H9 (cell line): ENCODE results near the gene SEMA4D. TPM values are rescaled to one million over a fixed set of nuclear protein-coding genes. Genes with fewer than 3 reads are reported as not detected.

Experiments used
- DNase-seq: peaks from one replicate; pipeline ENCODE4 v3.0.0-alpha.2; 2017
- H2AFZ ChIP-seq: one replicate; pipeline ENCODE4 v1.6.1; 2013; ENCODE audit warnings: mild to moderate bottlenecking, low read length, control low read depth, moderate library complexity
- H2AK5ac ChIP-seq: 2 replicates; pipeline ENCODE4 v1.6.1; 2013; ENCODE audit warnings: low read length, control low read depth, mixed read lengths; ENCODE audit not compliant: insufficient read length
- H2BK120ac ChIP-seq: one replicate; pipeline ENCODE4 v1.6.1; 2013; ENCODE audit warnings: low read depth, mild to moderate bottlenecking, low read length, control low read depth, inconsistent platforms; ENCODE audit not compliant: poor library complexity, severe bottlenecking
- H2BK12ac ChIP-seq: 2 replicates; pipeline ENCODE4 v1.6.1; 2013; ENCODE audit warnings: low read length, control low read depth, mixed read lengths, low read depth; ENCODE audit not compliant: insufficient read length
- H2BK15ac ChIP-seq: 2 replicates; pipeline ENCODE4 v1.6.1; 2013; ENCODE audit warnings: low read depth, low read length, control low read depth
- H2BK20ac ChIP-seq: one replicate; pipeline ENCODE4 v1.6.1; 2013; ENCODE audit warnings: low read depth, mild to moderate bottlenecking, low read length, control low read depth, inconsistent platforms; ENCODE audit not compliant: poor library complexity, severe bottlenecking
- H2BK5ac ChIP-seq: 2 replicates; pipeline ENCODE4 v1.6.1; 2013; ENCODE audit warnings: low read length, control low read depth, mixed read lengths; ENCODE audit not compliant: insufficient read length
- H3K14ac ChIP-seq: 2 replicates; pipeline ENCODE4 v1.6.1; 2013; ENCODE audit warnings: low read length, control low read depth; ENCODE audit not compliant: insufficient read depth
- H3K18ac ChIP-seq: 2 replicates; pipeline ENCODE4 v1.6.1; 2013; ENCODE audit warnings: low read depth, mild to moderate bottlenecking, mixed read lengths, low read length, control low read depth; ENCODE audit not compliant: insufficient read length
- H3K23ac ChIP-seq: 2 replicates; pipeline ENCODE4 v1.6.1; 2013; ENCODE audit warnings: low read length, control low read depth, mixed read lengths, low read depth; ENCODE audit not compliant: insufficient read length
- H3K23me2 ChIP-seq: 2 replicates; pipeline ENCODE4 v1.6.1; 2013; ENCODE audit warnings: low read depth, mild to moderate bottlenecking, mixed read lengths, low read length, control low read depth; ENCODE audit not compliant: insufficient read length, poor library complexity, severe bottlenecking
- H3K27ac ChIP-seq: 2 replicates; pipeline ENCODE4 v1.5.1; 2013; ENCODE audit warnings: low read length, control low read depth, mixed read lengths, low read depth; ENCODE audit not compliant: insufficient read length
- H3K27me3 ChIP-seq: 2 replicates; pipeline ENCODE4 v1.6.1; 2013; ENCODE audit warnings: low read length, control low read depth, inconsistent platforms; ENCODE audit not compliant: insufficient read depth
- H3K4ac ChIP-seq: 2 replicates; pipeline ENCODE4 v1.6.1; 2013; ENCODE audit warnings: low read depth, mild to moderate bottlenecking, control low read depth, inconsistent platforms, low read length, moderate library complexity
- H3K4me1 ChIP-seq: 2 replicates; pipeline ENCODE4 v1.6.1; 2013; ENCODE audit warnings: low read length, control low read depth, inconsistent platforms; ENCODE audit not compliant: insufficient read depth
- H3K4me2 ChIP-seq: 2 replicates; pipeline ENCODE4 v1.6.1; 2013; ENCODE audit warnings: low read length, control low read depth, mixed read lengths; ENCODE audit not compliant: insufficient read length, insufficient read depth
- H3K56ac ChIP-seq: 2 replicates; pipeline ENCODE4 v1.6.1; 2013; ENCODE audit warnings: low read depth, mild to moderate bottlenecking, mixed read lengths, low read length, control low read depth; ENCODE audit not compliant: insufficient read length
- H3K79me1 ChIP-seq: 2 replicates; pipeline ENCODE4 v1.6.1; 2013; ENCODE audit warnings: low read depth, mild to moderate bottlenecking, moderate library complexity, low read length, control low read depth, inconsistent platforms; ENCODE audit not compliant: insufficient read depth, poor library complexity, severe bottlenecking
- H3K79me2 ChIP-seq: 2 replicates; pipeline ENCODE4 v1.6.1; 2013; ENCODE audit warnings: low read length, control low read depth, inconsistent platforms; ENCODE audit not compliant: insufficient read depth
- H3K9ac ChIP-seq: 2 replicates; pipeline ENCODE4 v1.6.1; 2013; ENCODE audit warnings: low read length, control low read depth, mixed read lengths; ENCODE audit not compliant: insufficient read length; ENCODE audit errors: extremely low read depth
- H3K9me3 ChIP-seq: one replicate; pipeline ENCODE4 v1.6.1; 2013; ENCODE audit warnings: low read depth, low read length, inconsistent platforms; ENCODE audit not compliant: control insufficient read depth
- H3T11ph ChIP-seq: one replicate; pipeline ENCODE4 v1.6.1; 2013; ENCODE audit warnings: mild to moderate bottlenecking, low read length, control low read depth, inconsistent platforms
- H4K20me1 ChIP-seq: one replicate; pipeline ENCODE4 v1.6.1; 2013; ENCODE audit not compliant: control insufficient read depth, insufficient read length, insufficient read depth
- H4K5ac ChIP-seq: 2 replicates; pipeline ENCODE4 v1.6.1; 2013; ENCODE audit warnings: low read depth, mild to moderate bottlenecking, mixed read lengths, low read length, control low read depth; ENCODE audit not compliant: insufficient read length
- H4K8ac ChIP-seq: replicated peaks from 2 replicates; pipeline ENCODE4 v1.6.1; 2013; ENCODE audit warnings: low read length, control low read depth, mixed read lengths, low read depth; ENCODE audit not compliant: insufficient read length
- H4K91ac ChIP-seq: 2 replicates; pipeline ENCODE4 v1.6.1; 2013; ENCODE audit warnings: low read depth, mild to moderate bottlenecking, moderate library complexity, mixed read lengths, low read length, control low read depth; ENCODE audit not compliant: insufficient read length
- H3K27ac Mint-ChIP-seq, 3 experiments: 2 replicates in 2 of 3; 3 replicates in 1 of 3; pipeline ENCODE4 v1.8.0; 2020 to 2021; ENCODE audit warnings: mixed read lengths in 3 of 3, mild to moderate bottlenecking in 1 of 3, moderate library complexity in 1 of 3
- H3K27me3 Mint-ChIP-seq: 2 replicates; pipeline ENCODE4 v1.8.0; 2021; ENCODE audit warnings: low read depth, mild to moderate bottlenecking, moderate library complexity, mixed read lengths
- H3K36me3 Mint-ChIP-seq, 3 experiments: 2 replicates in 2 of 3; 3 replicates in 1 of 3; pipeline ENCODE4 v1.8.0; 2020 to 2021; ENCODE audit warnings: low read depth in 3 of 3, mixed read lengths in 3 of 3; ENCODE audit not compliant: insufficient read depth in 1 of 3
- H3K4me1 Mint-ChIP-seq, 2 experiments: 2 replicates each; pipeline ENCODE4 v1.8.0; 2020; ENCODE audit warnings: mixed read lengths in 2 of 2
- H3K4me3 Mint-ChIP-seq, 2 experiments: 2 replicates in 1 of 2; 3 replicates in 1 of 2; pipeline ENCODE4 v1.8.0; 2020 to 2021; ENCODE audit warnings: mild to moderate bottlenecking in 2 of 2, mixed read lengths in 2 of 2, moderate library complexity in 1 of 2
- H3K9me3 Mint-ChIP-seq, 2 experiments: 2 replicates in 1 of 2; 3 replicates in 1 of 2; pipeline ENCODE4 v1.8.0; 2020; ENCODE audit warnings: mild to moderate bottlenecking in 2 of 2, mixed read lengths in 2 of 2, moderate library complexity in 1 of 2
- CTCF ChIP-seq: fragments of 200-600 bp; sonication (generic); conservative IDR thresholded peaks from 3 replicates; pipeline ENCODE4 v1.8.0; 2021; ENCODE audit warnings: antibody characterized with exemption, mild to moderate bottlenecking
- WGBS: extraction: QIAGEN DNeasy Blood & Tissue Kit; methylation state at CpG from one replicate; pipeline ENCODE4 v1.1.7; 2013; ENCODE audit warnings: missing lambda C conversion rate, low lambda C conversion rate, mixed read lengths; ENCODE audit not compliant: insufficient read length; ENCODE audit errors: extremely low coverage; 5-methylcytosine and 5-hydroxymethylcytosine counted together
- total RNA-seq: library from RNA; stranded (reverse); gene quantifications from 2 replicates; pipeline ENCODE4 v1.2.1, GENCODE V29; 2021

SEMA4D gene
- total RNA-seq, 1 experiment from 2014 or later: 47.2 TPM

- peaks cover 7% of the 10 kb centered on the region for H3K79me1 ChIP-seq
- H3K27ac ChIP-seq: no peak overlapping the region
- no CpG with 5 or more reads among the region's 14 CpGs for WGBS
- no peak overlapping the region for H4K5ac ChIP-seq
- DNase-seq: no peak
- H2BK120ac ChIP-seq: no peak overlapping the region
- no peaks in the 10 kb centered on the region for H3K9me3 ChIP-seq
- H4K91ac ChIP-seq: no peak overlapping the region
- H3K4me2 ChIP-seq: no peak overlapping the region
- no peak overlapping the region for H3K4me3 Mint-ChIP-seq
- peaks cover 9 to 18% (median 10%) of the 10 kb centered on the region in 3 experiments; a peak in 6 of 7 replicates for H3K36me3 Mint-ChIP-seq
- no peaks in the 10 kb centered on the region for H4K20me1 ChIP-seq
- no peak for TF ChIP-seq CTCF
- H4K8ac ChIP-seq: no peak overlapping the region
- peak overlapping the region in 2 of 3 experiments; percentile 14 to 88; a peak in 3 of 7 replicates for H3K27ac Mint-ChIP-seq
- no peaks in the 10 kb centered on the region for H3K27me3 Mint-ChIP-seq
- peaks cover 4% of the 10 kb centered on the region; the same call in 1 of the 2 replicates for H3K79me2 ChIP-seq
- no peak overlapping the region for H2BK15ac ChIP-seq
- H3K23me2 ChIP-seq: no peaks in the 10 kb centered on the region
- no peak overlapping the region for H3T11ph ChIP-seq
- H2BK20ac ChIP-seq: no peak overlapping the region
- no peak overlapping the region for H3K56ac ChIP-seq
- no peaks in the 10 kb centered on the region for H3K27me3 ChIP-seq
- no peak overlapping the region for H3K4ac ChIP-seq
- H3K9me3 Mint-ChIP-seq: peaks cover 0 to 11% of the 10 kb centered on the region in 2 experiments; a peak in 4 of 5 replicates
- peaks cover 25 to 27% of the 10 kb centered on the region in 2 experiments for H3K4me1 Mint-ChIP-seq
- H2AK5ac ChIP-seq: no peak overlapping the region
- H2BK5ac ChIP-seq: no peak overlapping the region
- H2AFZ ChIP-seq: no peak overlapping the region
- H3K18ac ChIP-seq: no peak overlapping the region
- peaks cover 4% of the 10 kb centered on the region; the same call in 1 of the 2 replicates for H3K4me1 ChIP-seq
- no peak overlapping the region for H3K23ac ChIP-seq
- no peak overlapping the region for H3K14ac ChIP-seq
- no peak overlapping the region for H2BK12ac ChIP-seq
- H3K9ac ChIP-seq: no peak overlapping the region
Observed at GRCh38 chr9:89426384-89426961, 71.4 kb downstream of the SEMA4D start.
